Fibroblast of lung (primary cell): ENCODE data around the gene ASB6.
"Not testable (repeated sequence)": the region's sequence is repeated elsewhere in the genome, so short reads cannot be mapped to it uniquely, and the experiment has no call there.

Experiments
- EZH2 ChIP-seq: IDR thresholded peaks from 2 replicates; pipeline ENCODE4 v1.5.1; 2012; ENCODE audit warnings: low read length, control low read depth, mild to moderate bottlenecking; ENCODE audit errors: missing control alignments
- TF ChIP-seq, protein P1 (sequence below), 2 donors: IDR thresholded peaks in 1 of 2; conservative IDR thresholded peaks in 1 of 2; 1 replicate in 1 of 2; 2 replicates in 1 of 2; pipeline ENCODE4 v1.5.1; 2011 to 2012; ENCODE audit warnings: low read length in 2 of 2, control low read depth in 1 of 2, inconsistent platforms in 1 of 2, low read depth in 1 of 2, mild to moderate bottlenecking in 1 of 2

DNA sequence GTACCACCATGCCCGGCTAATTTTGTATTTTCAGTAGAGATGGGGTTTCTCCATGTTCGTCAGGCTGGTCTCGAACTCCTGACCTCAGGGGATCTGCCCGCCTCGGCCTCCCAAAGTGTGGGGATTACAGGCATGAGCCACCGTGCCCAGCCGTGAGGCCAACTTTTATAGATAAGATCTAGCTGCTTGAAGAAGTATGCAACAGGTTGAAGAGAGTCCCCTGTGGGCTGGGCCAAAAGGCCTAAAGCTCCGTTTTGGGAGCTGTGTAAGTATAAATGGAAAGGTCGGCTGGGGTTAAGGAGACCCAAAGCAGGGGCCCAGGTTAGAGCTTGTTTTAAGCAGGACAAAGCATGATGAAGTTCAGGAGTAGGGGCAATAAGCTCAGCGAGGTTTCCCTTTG, 49.2 kb downstream of the ASB6 start:
- TF ChIP-seq, protein P1, sequence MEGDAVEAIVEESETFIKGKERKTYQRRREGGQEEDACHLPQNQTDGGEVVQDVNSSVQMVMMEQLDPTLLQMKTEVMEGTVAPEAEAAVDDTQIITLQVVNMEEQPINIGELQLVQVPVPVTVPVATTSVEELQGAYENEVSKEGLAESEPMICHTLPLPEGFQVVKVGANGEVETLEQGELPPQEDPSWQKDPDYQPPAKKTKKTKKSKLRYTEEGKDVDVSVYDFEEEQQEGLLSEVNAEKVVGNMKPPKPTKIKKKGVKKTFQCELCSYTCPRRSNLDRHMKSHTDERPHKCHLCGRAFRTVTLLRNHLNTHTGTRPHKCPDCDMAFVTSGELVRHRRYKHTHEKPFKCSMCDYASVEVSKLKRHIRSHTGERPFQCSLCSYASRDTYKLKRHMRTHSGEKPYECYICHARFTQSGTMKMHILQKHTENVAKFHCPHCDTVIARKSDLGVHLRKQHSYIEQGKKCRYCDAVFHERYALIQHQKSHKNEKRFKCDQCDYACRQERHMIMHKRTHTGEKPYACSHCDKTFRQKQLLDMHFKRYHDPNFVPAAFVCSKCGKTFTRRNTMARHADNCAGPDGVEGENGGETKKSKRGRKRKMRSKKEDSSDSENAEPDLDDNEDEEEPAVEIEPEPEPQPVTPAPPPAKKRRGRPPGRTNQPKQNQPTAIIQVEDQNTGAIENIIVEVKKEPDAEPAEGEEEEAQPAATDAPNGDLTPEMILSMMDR (conservative IDR thresholded peaks at IDR 0.05 in 1 of 2, IDR thresholded peaks at IDR 0.05 in 1 of 2; ENCODE audit: low read depth in 1 of 2, low read length in 2 of 2) = not testable (repeated sequence)
- TF ChIP-seq EZH2 = not testable (repeated sequence)
